Activated naive CD4-positive, alpha-beta T cell treated with anti-CD3 and anti-CD28 coated beads, Interleukin-2, amount 10 ng/mL, durations not matched to agents 7 days and 5 days (primary cell): ENCODE data around the gene WDR90.
A peak's percentile ranks its signal among the peaks of the same experiment; 100 is the strongest.

Experiments
- CTCF ChIA-PET: fragments of 350-600 bp; sonication (Branson Sonifier 250); formaldehyde crosslinking; loops from one replicate; lab custom pipeline; 2021; ENCODE audit warnings: antibody characterized with exemption; lab: Charles Lee
- DNase-seq: peaks from one replicate; pipeline ENCODE4 v3.0.0-alpha.2; 2020
- H3K27ac Mint-ChIP-seq: one replicate; pipeline ENCODE4 v1.8.0; 2021; ENCODE audit warnings: mild to moderate bottlenecking, moderate library complexity, mixed read lengths
- H3K27me3 Mint-ChIP-seq: one replicate; pipeline ENCODE4 v1.8.0; 2021; ENCODE audit warnings: mild to moderate bottlenecking, mixed read lengths
- H3K36me3 Mint-ChIP-seq: one replicate; pipeline ENCODE4 v1.8.0; 2021; ENCODE audit warnings: mixed read lengths
- H3K4me1 Mint-ChIP-seq: one replicate; pipeline ENCODE4 v1.8.0; 2021; ENCODE audit warnings: mixed read lengths
- H3K4me3 Mint-ChIP-seq: one replicate; pipeline ENCODE4 v1.8.0; 2021; ENCODE audit warnings: mild to moderate bottlenecking, moderate library complexity, mixed read lengths
- H3K9me3 Mint-ChIP-seq: one replicate; pipeline ENCODE4 v1.8.0; 2021; ENCODE audit warnings: mixed read lengths

The WDR90 gene

GRCh38 chr16:638836-639235 lies 10.3 kb upstream of the WDR90 start:
- H3K36me3 Mint-ChIP-seq, result peaks cover 3% of the 10 kb centered on the region
- no peaks in the 10 kb centered on the region for H3K9me3 Mint-ChIP-seq
- peaks cover 20% of the 10 kb centered on the region for H3K4me1 Mint-ChIP-seq
- no peak overlapping the region for H3K27ac Mint-ChIP-seq
- H3K27me3 Mint-ChIP-seq, result peaks cover 7% of the 10 kb centered on the region
- CTCF ChIA-PET, result no interaction called here
- DNase-seq, result no peak
- no peak overlapping the region for H3K4me3 Mint-ChIP-seq

- Mint-ChIP-seq H3K4me1 (peaks cover 16% of the 10 kb centered on the region), H3K9me3 (no peaks in the 10 kb centered on the region), H3K27me3 (peaks cover 7% of the 10 kb centered on the region), H3K4me3 (peak overlapping the region; percentile 44), H3K36me3 (peaks cover 3% of the 10 kb centered on the region), H3K27ac (no peak overlapping the region)
- DNase-seq, result no peak
- CTCF ChIA-PET, result no interaction called here
Observed at GRCh38 chr16:640614-641013, 8.6 kb upstream of the WDR90 start.

- peak within 1 kb of the TSS; percentile 68 for H3K4me3 Mint-ChIP-seq
- peaks cover 2% of the 10 kb centered on the region for H3K36me3 Mint-ChIP-seq
- peaks cover 3% of the 10 kb centered on the region for H3K27me3 Mint-ChIP-seq
- CTCF ChIA-PET, result no interaction called here
- no peaks in the 10 kb centered on the region for H3K9me3 Mint-ChIP-seq
- peaks cover 15% of the 10 kb centered on the region for H3K4me1 Mint-ChIP-seq
- H3K27ac Mint-ChIP-seq, result peak within 1 kb of the TSS; percentile 33
- DNase-seq, result peak; percentile 83
Observed at GRCh38 chr16:641326-642188, 7.6 kb upstream of the WDR90 start, which contains the start of gene MCRIP2. TSS of gene MCRIP2 (plus strand) at chr16:641828. CDS start at chr16:641992, 164 bp downstream.

GRCh38 chr16:642189-643049 lies 6.7 kb upstream of the WDR90 start:
- DNase-seq, result peak; percentile 63
- Mint-ChIP-seq H3K27me3 (no peaks in the 10 kb centered on the region), H3K36me3 (no peaks in the 10 kb centered on the region), H3K9me3 (no peaks in the 10 kb centered on the region), H3K27ac (peak overlapping the region; percentile 33), H3K4me1 (peaks cover 12% of the 10 kb centered on the region), H3K4me3 (peak overlapping the region; percentile 68)
- CTCF ChIA-PET, result no interaction called here

- CTCF ChIA-PET, result no interaction called here
- no peaks in the 10 kb centered on the region for H3K36me3 Mint-ChIP-seq
- no peaks in the 10 kb centered on the region for H3K27me3 Mint-ChIP-seq
- peaks cover 14% of the 10 kb centered on the region for H3K4me1 Mint-ChIP-seq
- no peaks in the 10 kb centered on the region for H3K9me3 Mint-ChIP-seq
- H3K27ac Mint-ChIP-seq, result no peak overlapping the region
- peak overlapping the region; percentile 68 for H3K4me3 Mint-ChIP-seq
- DNase-seq, result no peak
Observed at GRCh38 chr16:643050-643368, 6.2 kb upstream of the WDR90 start.

GRCh38 chr16:644556-644955 lies 4.6 kb upstream of the WDR90 start:
- H3K9me3 Mint-ChIP-seq, result no peaks in the 10 kb centered on the region
- no peak overlapping the region for H3K27ac Mint-ChIP-seq
- CTCF ChIA-PET, result no interaction called here

GRCh38 chr16:645852-646678 lies 3.1 kb upstream of the WDR90 start:
- Mint-ChIP-seq H3K27me3 (no peaks in the 10 kb centered on the region), H3K4me3 (no peak overlapping the region), H3K27ac (no peak overlapping the region), H3K9me3 (no peaks in the 10 kb centered on the region), H3K4me1 (peaks cover 27% of the 10 kb centered on the region), H3K36me3 (no peaks in the 10 kb centered on the region)
- CTCF ChIA-PET, result no interaction called here
- DNase-seq, result no peak

More at GRCh38 chr16:644556-644955, 4.6 kb upstream of the WDR90 start:
- Mint-ChIP-seq H3K4me3 (no peak overlapping the region), H3K36me3 (no peaks in the 10 kb centered on the region), H3K4me1 (peaks cover 19% of the 10 kb centered on the region), H3K27me3 (no peaks in the 10 kb centered on the region)
- no peak for DNase-seq

GRCh38 chr16:646679-647172 lies 2.4 kb upstream of the WDR90 start:
- CTCF ChIA-PET, result interaction anchor here (1.6 kb wide), 1 partner anchor 34 kb away, joined by 3 read pairs; the partner anchor contains the start of gene STUB1
- no peak overlapping the region for H3K27ac Mint-ChIP-seq
- no peaks in the 10 kb centered on the region for H3K27me3 Mint-ChIP-seq
- no peak overlapping the region for H3K4me3 Mint-ChIP-seq
- H3K4me1 Mint-ChIP-seq, result peaks cover 29% of the 10 kb centered on the region
- no peak for DNase-seq
- no peaks in the 10 kb centered on the region for H3K36me3 Mint-ChIP-seq
- no peaks in the 10 kb centered on the region for H3K9me3 Mint-ChIP-seq

GRCh38 chr16:647173-647902 lies 1.8 kb upstream of the WDR90 start:
- Mint-ChIP-seq H3K9me3 (no peaks in the 10 kb centered on the region), H3K4me1 (peaks cover 29% of the 10 kb centered on the region), H3K36me3 (no peaks in the 10 kb centered on the region), H3K27me3 (no peaks in the 10 kb centered on the region), H3K27ac (no peak overlapping the region), H3K4me3 (no peak overlapping the region)
- CTCF ChIA-PET, result interaction anchor here (0.7 to 1.6 kb wide), 3 partner anchors 11 to 152 kb away, joined by 3 read pairs; partner anchors contain the start of genes METTL26 and STUB1
- DNase-seq, result no peak

GRCh38 chr16:648071-648780 lies 939 bp upstream of the WDR90 start:
- Mint-ChIP-seq H3K27me3 (no peaks in the 10 kb centered on the region), H3K4me3 (peak overlapping the region; percentile 74), H3K4me1 (peaks cover 25% of the 10 kb centered on the region), H3K36me3 (peaks cover 1% of the 10 kb centered on the region), H3K27ac (peak overlapping the region; percentile 81), H3K9me3 (no peaks in the 10 kb centered on the region)
- CTCF ChIA-PET, result interaction anchor here (0.7 to 1.6 kb wide), 4 partner anchors 12 to 153 kb away, joined by 3 read pairs; partner anchors contain the start of genes METTL26 and STUB1
- DNase-seq, result peak; percentile 54

- Mint-ChIP-seq H3K4me1 (peaks cover 18% of the 10 kb centered on the region), H3K36me3 (peaks cover 1% of the 10 kb centered on the region), H3K9me3 (no peaks in the 10 kb centered on the region), H3K4me3 (peak overlapping the region; percentile 75), H3K27me3 (no peaks in the 10 kb centered on the region), H3K27ac (no peak overlapping the region)
- CTCF ChIA-PET, result interaction anchor here (0.9 kb wide), 1 partner anchor 10 kb away, joined by 4 read pairs; no protein-coding TSS in a partner anchor
- peak; percentile 58 for DNase-seq
Observed at GRCh38 chr16:649631-650030, 466 bp downstream of the WDR90 start.

GRCh38 chr16:651844-652243 lies 2.7 kb downstream of the WDR90 start:
- no peaks in the 10 kb centered on the region for H3K9me3 Mint-ChIP-seq
- H3K36me3 Mint-ChIP-seq, result peaks cover 1% of the 10 kb centered on the region
- CTCF ChIA-PET, result interaction anchor here (1.2 kb wide), 1 partner anchor 12 kb away, joined by 3 read pairs; no protein-coding TSS in a partner anchor
- H3K4me3 Mint-ChIP-seq, result no peak overlapping the region
- no peak for DNase-seq
- H3K4me1 Mint-ChIP-seq, result peaks cover 17% of the 10 kb centered on the region
- no peaks in the 10 kb centered on the region for H3K27me3 Mint-ChIP-seq
- H3K27ac Mint-ChIP-seq, result no peak overlapping the region
